Skin epidermis (tissue), 12 donors: ENCODE results near the gene CABP4.

Experiments used
- H3K27ac ChIP-seq, 21 experiments: fragments of 200-600 bp; sonication (generic) in 11 of 21; one replicate each; pipeline ENCODE4 v1.5.0; 2020; ENCODE audit warnings: mild to moderate bottlenecking in 3 of 21, inconsistent platforms in 2 of 21, moderate library complexity in 2 of 21
- H3K4me3 ChIP-seq, 7 experiments: fragments of 200-600 bp; sonication (generic) in 2 of 7; one replicate each; pipeline ENCODE4 v1.5.0; 2020; ENCODE audit warnings: inconsistent platforms in 2 of 7, mild to moderate bottlenecking in 2 of 7, moderate library complexity in 1 of 7

The CABP4 gene

GRCh38 chr11:67433536-67434394, 21.4 kb upstream of the CABP4 start:
- H3K27ac ChIP-seq: peak overlapping the region in 10 of 21 experiments; percentile 12 to 97 (median 51)
- H3K4me3 ChIP-seq: no peak overlapping the region

- H3K4me3 ChIP-seq: peak overlapping the region in 1 of 7 experiments; percentile 5
Measured at GRCh38 chr11:67434395-67434881, 20.7 kb upstream of the CABP4 start.

GRCh38 chr11:67435031-67435726, 20.0 kb upstream of the CABP4 start:
- Histone ChIP-seq H3K27ac (peak overlapping the region in 13 of 21 experiments; percentile 14 to 97 (median 80)), H3K4me3 (peak overlapping the region in 4 of 7 experiments; percentile 26 to 48 (median 38))

More at GRCh38 chr11:67434395-67434881, 20.7 kb upstream of the CABP4 start:
- H3K27ac ChIP-seq: peak overlapping the region in 10 of 21 experiments; percentile 14 to 97 (median 60)

- peak overlapping the region in 16 of 21 experiments; percentile 6 to 97 (median 74) for H3K27ac ChIP-seq
- H3K4me3 ChIP-seq: peak overlapping the region; percentile 19 to 48 (median 34)
Measured at GRCh38 chr11:67435727-67436458, 19.3 kb upstream of the CABP4 start.

GRCh38 chr11:67436459-67437081, 18.6 kb upstream of the CABP4 start:
- peak overlapping the region; percentile 19 to 48 (median 34) for H3K4me3 ChIP-seq

GRCh38 chr11:67437082-67437808, 17.9 kb upstream of the CABP4 start, which contains the start of gene PTPRCAP:
PTPRCAP (minus strand) TSS chr11:67437682; CDS start chr11:67437619, 63 bp downstream.
- peak within 1 kb of the TSS; percentile 19 to 48 (median 34) for H3K4me3 ChIP-seq
- peak within 1 kb of the TSS in 20 of 21 experiments; percentile 6 to 97 (median 70) for H3K27ac ChIP-seq

More at GRCh38 chr11:67436459-67437081, 18.6 kb upstream of the CABP4 start:
- peak overlapping the region in 16 of 21 experiments; percentile 6 to 97 (median 80) for H3K27ac ChIP-seq

GRCh38 chr11:67437809-67438157, 17.4 kb upstream of the CABP4 start:
- Histone ChIP-seq H3K27ac (peak overlapping the region in 16 of 21 experiments; percentile 21 to 97 (median 80)), H3K4me3 (peak overlapping the region; percentile 19 to 48 (median 34))

- peak overlapping the region; percentile 19 to 48 (median 34) for H3K4me3 ChIP-seq
- H3K27ac ChIP-seq: peak overlapping the region in 18 of 21 experiments; percentile 6 to 97 (median 74)
Measured at GRCh38 chr11:67438158-67438902, 16.8 kb upstream of the CABP4 start.

- Histone ChIP-seq H3K4me3 (peak overlapping the region in 2 of 7 experiments; percentile 3 to 48), H3K27ac (peak overlapping the region in 17 of 21 experiments; percentile 3 to 97 (median 68))
Measured at GRCh38 chr11:67439321-67440228, 15.6 kb upstream of the CABP4 start.

- H3K27ac ChIP-seq: peak overlapping the region in 15 of 21 experiments; percentile 7 to 97 (median 53)
Measured at GRCh38 chr11:67440229-67441097, 14.7 kb upstream of the CABP4 start.

GRCh38 chr11:67441098-67441563, 14.0 kb upstream of the CABP4 start:
- H3K4me3 ChIP-seq: no peak overlapping the region
- peak overlapping the region in 10 of 21 experiments; percentile 11 to 95 (median 60) for H3K27ac ChIP-seq

More at GRCh38 chr11:67440229-67441097, 14.7 kb upstream of the CABP4 start:
- peak overlapping the region in 1 of 7 experiments; percentile 48 for H3K4me3 ChIP-seq

- no peak overlapping the region for H3K4me3 ChIP-seq
- peak overlapping the region in 5 of 21 experiments; percentile 6 to 98 (median 93) for H3K27ac ChIP-seq
Measured at GRCh38 chr11:67441731-67442351, 13.3 kb upstream of the CABP4 start.

- Histone ChIP-seq H3K27ac (peak overlapping the region; percentile 52 to 98 (median 91)), H3K4me3 (peak overlapping the region; percentile 52 to 86 (median 79))
Measured at GRCh38 chr11:67442504-67443404, 12.4 kb upstream of the CABP4 start.

- H3K27ac ChIP-seq: peak overlapping the region in 6 of 21 experiments; percentile 1 to 98 (median 92)
- no peak overlapping the region for H3K4me3 ChIP-seq
Measured at GRCh38 chr11:67445515-67445914, 9.6 kb upstream of the CABP4 start.
